H1 (cell line): Measurements from ENCODE around the gene DIP2C. TPM values are rescaled to one million over a fixed set of nuclear protein-coding genes. Genes with fewer than 3 reads are reported as not detected.

Source experiments
- CTCF ChIA-PET: fragments of 300-600 bp; sonication (Branson Sonifier 250); formaldehyde crosslinking; loops from one replicate; lab custom pipeline; 2021; ENCODE audit not compliant: partially characterized antibody; lab: Charles Lee
- POLR2A ChIA-PET: fragments of 300-600 bp; sonication (Branson Sonifier 250); formaldehyde crosslinking; loops from one replicate; lab custom pipeline; 2021; ENCODE audit warnings: inconsistent platforms; ENCODE audit not compliant: partially characterized antibody; lab: Charles Lee
- DNase-seq, 2 experiments: peaks; one replicate each; pipeline versions ENCODE4 v3.0.0 to v3.0.0-alpha.2; 2010 to 2022; ENCODE audit warnings: low spot score in 2 of 2, low read depth in 1 of 2, mixed read lengths in 1 of 2
- FAIRE-seq: peaks from 2 replicates; lab custom pipeline; 2011; peaks lifted over from hg19 to GRCh38; lab: Jason Lieb, UNC
- H2AFZ ChIP-seq: 2 replicates; pipeline ENCODE4 v1.8.1; 2012; ENCODE audit warnings: low read length, inconsistent platforms
- H2AK5ac ChIP-seq: 2 replicates; pipeline ENCODE4 v1.6.1; 2013; ENCODE audit warnings: low read depth, low read length
- H2BK120ac ChIP-seq: replicated peaks from 2 replicates; pipeline ENCODE3; 2013; ENCODE audit warnings: low read depth, low read length, inconsistent platforms
- H2BK12ac ChIP-seq: 2 replicates; pipeline ENCODE4 v1.6.1; 2013; ENCODE audit warnings: low read depth, low read length
- H2BK15ac ChIP-seq: 2 replicates; pipeline ENCODE4 v1.6.1; 2013; ENCODE audit warnings: low read length
- H2BK20ac ChIP-seq: 2 replicates; pipeline ENCODE4 v1.6.1; 2013; ENCODE audit warnings: low read length
- H2BK5ac ChIP-seq: 2 replicates; pipeline ENCODE4 v1.6.1; 2013; ENCODE audit warnings: low read depth, low read length
- H3K14ac ChIP-seq: 2 replicates; pipeline ENCODE4 v1.6.1; 2013; ENCODE audit warnings: inconsistent platforms; ENCODE audit not compliant: insufficient read length
- H3K18ac ChIP-seq: 2 replicates; pipeline ENCODE4 v1.6.1; 2013; ENCODE audit warnings: low read length; ENCODE audit errors: extremely low read depth
- H3K23ac ChIP-seq: 2 replicates; pipeline ENCODE4 v1.6.1; 2013; ENCODE audit warnings: inconsistent platforms; ENCODE audit not compliant: insufficient read length
- H3K23me2 ChIP-seq: 2 replicates; pipeline ENCODE4 v1.6.1; 2013; ENCODE audit warnings: low read depth, low read length
- H3K27ac ChIP-seq: 2 replicates; pipeline ENCODE4 v1.6.1; 2011; ENCODE audit warnings: low read depth, low read length, inconsistent platforms
- H3K27me3 ChIP-seq, 4 experiments: replicated peaks in 1 of 4; 1 replicate in 1 of 4; 2 replicates in 3 of 4; pipeline versions ENCODE4 v1.6.1 to v1.8.1; 2011 to 2013; ENCODE audit warnings: low read length in 3 of 4, mild to moderate bottlenecking in 3 of 4, inconsistent platforms in 2 of 4, mixed read lengths in 2 of 4, moderate library complexity in 1 of 4; ENCODE audit not compliant: control insufficient read depth in 3 of 4, insufficient read depth in 3 of 4; ENCODE audit errors: extremely low read depth in 1 of 4
- H3K36me3 ChIP-seq, 4 experiments: 2 replicates each; pipeline versions ENCODE4 v1.6.1 to v1.8.1; 2011 to 2013; ENCODE audit warnings: mild to moderate bottlenecking in 4 of 4, low read length in 3 of 4, moderate library complexity in 2 of 4, control low read depth in 1 of 4, inconsistent platforms in 1 of 4; ENCODE audit not compliant: insufficient read depth in 4 of 4, control insufficient read depth in 2 of 4
- H3K4ac ChIP-seq: replicated peaks from 2 replicates; pipeline ENCODE3; 2013; ENCODE audit warnings: low read length, low read depth, mixed read lengths, inconsistent platforms; ENCODE audit not compliant: insufficient read length
- H3K4me1 ChIP-seq, 4 experiments: replicated peaks in 1 of 4; 1 replicate in 1 of 4; 2 replicates in 3 of 4; pipeline versions ENCODE4 v1.6.1 to v1.8.1; 2011 to 2013; ENCODE audit warnings: low read length in 3 of 4, inconsistent platforms in 2 of 4, mixed read lengths in 1 of 4; ENCODE audit not compliant: insufficient read depth in 4 of 4, control insufficient read depth in 3 of 4
- H3K4me2 ChIP-seq, 2 experiments: 2 replicates each; pipeline versions ENCODE4 v1.6.1 to v1.8.1; 2011 to 2013; ENCODE audit warnings: low read depth in 2 of 2, low read length in 2 of 2, control low read depth in 1 of 2, inconsistent platforms in 1 of 2, mild to moderate bottlenecking in 1 of 2; ENCODE audit not compliant: insufficient read depth in 1 of 2
- H3K4me3 ChIP-seq, 4 experiments: fragments of 200-600, 300-600 bp in 1 of 4; sonication (generic), shearing (Covaris generic), sonication (Bioruptor Twin) in 1 of 4; 2 replicates each; pipeline versions ENCODE4 v1.5.1 to v1.8.1; 2011 to 2016; ENCODE audit warnings: low read length in 4 of 4, low read depth in 3 of 4, control low read depth in 2 of 4, inconsistent platforms in 2 of 4, mild to moderate bottlenecking in 2 of 4, mixed read lengths in 1 of 4, moderate library complexity in 1 of 4; ENCODE audit not compliant: insufficient read depth in 2 of 4; ENCODE audit errors: extremely low read depth in 1 of 4
- H3K56ac ChIP-seq: replicated peaks from 2 replicates; pipeline ENCODE3; 2013; ENCODE audit warnings: low read depth, mild to moderate bottlenecking, mixed read lengths, low read length, inconsistent platforms; ENCODE audit not compliant: insufficient read length
- H3K79me1 ChIP-seq: 2 replicates; pipeline ENCODE4 v1.6.1; 2013; ENCODE audit warnings: low read depth, low read length, control low read depth
- H3K79me2 ChIP-seq, 2 experiments: 2 replicates each; pipeline versions ENCODE4 v1.6.1 to v1.8.1; 2012 to 2013; ENCODE audit warnings: low read length in 2 of 2, mild to moderate bottlenecking in 2 of 2, inconsistent platforms in 1 of 2; ENCODE audit not compliant: insufficient read depth in 2 of 2, control insufficient read depth in 1 of 2
- H3K9ac ChIP-seq, 4 experiments: replicated peaks in 1 of 4; 1 replicate in 1 of 4; 2 replicates in 3 of 4; pipeline versions ENCODE4 v1.6.1 to v1.8.1; 2011 to 2013; ENCODE audit warnings: low read depth in 3 of 4, low read length in 3 of 4, control low read depth in 2 of 4, mild to moderate bottlenecking in 2 of 4, moderate library complexity in 2 of 4, inconsistent platforms in 1 of 4; ENCODE audit errors: extremely low read depth in 1 of 4
- H3K9me3 ChIP-seq, 2 experiments: 2 replicates each; pipeline versions ENCODE4 v1.6.1 to v1.8.1; 2012 to 2013; ENCODE audit warnings: mild to moderate bottlenecking in 2 of 2, moderate library complexity in 2 of 2, control low read depth in 1 of 2, inconsistent platforms in 1 of 2, low read depth in 1 of 2, low read length in 1 of 2, mixed read lengths in 1 of 2; ENCODE audit not compliant: insufficient read depth in 2 of 2
- H4K20me1 ChIP-seq, 2 experiments: replicated peaks in 1 of 2; 2 replicates each; pipeline versions ENCODE3 to v1.8.1; 2011 to 2013; ENCODE audit warnings: inconsistent platforms in 2 of 2, low read length in 2 of 2, mild to moderate bottlenecking in 1 of 2; ENCODE audit not compliant: insufficient read depth in 2 of 2, control insufficient read depth in 1 of 2
- H4K5ac ChIP-seq: 2 replicates; pipeline ENCODE4 v1.6.1; 2013; ENCODE audit warnings: low read length, low read depth, mixed read lengths, inconsistent platforms; ENCODE audit not compliant: insufficient read length
- H4K8ac ChIP-seq: 2 replicates; pipeline ENCODE4 v1.8.0; 2013; ENCODE audit warnings: mild to moderate bottlenecking, moderate library complexity, low read length, inconsistent platforms; ENCODE audit not compliant: insufficient read depth; ENCODE audit errors: extremely low read depth
- H4K91ac ChIP-seq: replicated peaks from 2 replicates; pipeline ENCODE3; 2013; ENCODE audit warnings: low read length, mixed read lengths, inconsistent platforms; ENCODE audit not compliant: insufficient read length
- BCL11A ChIP-seq, 2 experiments: IDR thresholded peaks; one replicate each; pipeline ENCODE4 v1.6.1; 2011; ENCODE audit warnings: low read depth in 2 of 2, low read length in 2 of 2, mild to moderate bottlenecking in 2 of 2
- CREB1 ChIP-seq: IDR thresholded peaks from 2 replicates; pipeline ENCODE4 v1.6.1; 2012; ENCODE audit warnings: inconsistent platforms
- CTCF ChIP-seq, 3 experiments: IDR thresholded peaks; 1 replicate in 2 of 3; 2 replicates in 1 of 3; pipeline versions ENCODE4 v1.5.1 to v1.6.1; 2011; ENCODE audit warnings: low read length in 3 of 3, mild to moderate bottlenecking in 3 of 3, inconsistent platforms in 2 of 3, low read depth in 1 of 3, moderate library complexity in 1 of 3; ENCODE audit not compliant: insufficient read depth in 1 of 3; ENCODE audit errors: control extremely low read depth in 1 of 3
- EP300 ChIP-seq, 2 experiments: IDR thresholded peaks; 1 replicate in 1 of 2; 2 replicates in 1 of 2; pipeline ENCODE4 v1.6.1; 2011 to 2012; ENCODE audit warnings: low read depth in 2 of 2, low read length in 2 of 2, mild to moderate bottlenecking in 2 of 2, borderline replicate concordance in 1 of 2, inconsistent platforms in 1 of 2, moderate library complexity in 1 of 2
- HDAC6 ChIP-seq: IDR thresholded peaks from one replicate; pipeline ENCODE4 v1.7.1; 2012; ENCODE audit warnings: low read depth, mild to moderate bottlenecking, inconsistent platforms, low read length, moderate library complexity
- JUN ChIP-seq: IDR thresholded peaks from 2 replicates; pipeline ENCODE4 v1.6.1; 2011; ENCODE audit warnings: low read depth, mild to moderate bottlenecking, improper control_type of control experiment, low read length
- MAFK ChIP-seq: IDR thresholded peaks from 2 replicates; pipeline ENCODE4 v1.6.1; 2012; ENCODE audit warnings: low read depth, mild to moderate bottlenecking, improper control_type of control experiment, low read length
- NANOG ChIP-seq: IDR thresholded peaks from 2 replicates; pipeline ENCODE4 v1.6.1; 2011; ENCODE audit warnings: low read length, low read depth, mild to moderate bottlenecking, inconsistent platforms; ENCODE audit not compliant: insufficient read depth, poor library complexity, severe bottlenecking
- RXRA ChIP-seq: IDR thresholded peaks from 2 replicates; pipeline ENCODE4 v1.6.1; 2011; ENCODE audit warnings: low read depth, mild to moderate bottlenecking, low read length, moderate library complexity; ENCODE audit not compliant: insufficient read depth
- TAF7 ChIP-seq: optimal IDR thresholded peaks from 2 replicates; pipeline ENCODE3; 2011; ENCODE audit warnings: low read depth, mild to moderate bottlenecking, inconsistent platforms, low read length, moderate library complexity, borderline replicate concordance
- TBP ChIP-seq: IDR thresholded peaks from 2 replicates; pipeline ENCODE4 v1.6.1; 2011; ENCODE audit warnings: low read depth, low read length, improper control_type of control experiment
- TEAD4 ChIP-seq: IDR thresholded peaks from 2 replicates; pipeline ENCODE4 v1.6.1; 2012; ENCODE audit warnings: low read depth, low read length, inconsistent platforms, mixed read lengths
- WGBS, 2 experiments: shearing (Covaris generic) in 1 of 2; methylation state at CpG; one replicate each; pipeline versions ENCODE4 v1.1.6 to v1.1.7; 2013 to 2015; ENCODE audit warnings: low lambda C conversion rate in 2 of 2, mixed read lengths in 2 of 2, inconsistent platforms in 1 of 2, low coverage in 1 of 2, missing lambda C conversion rate in 1 of 2; ENCODE audit not compliant: insufficient replicate concordance in 2 of 2, insufficient coverage in 1 of 2, insufficient read length in 1 of 2; ENCODE audit errors: extremely low coverage in 1 of 2, missing lambda C conversion rate in 1 of 2; 5-methylcytosine and 5-hydroxymethylcytosine counted together
- polyA plus RNA-seq, 7 experiments: library from polyadenylated mRNA; depleted of rRNA in 3 of 7; stranded (reverse) in 5 of 7; unstranded in 2 of 7; fragments of >200 nt in 5 of 7; fragments of 200-250 nt in 2 of 7; gene quantifications; 1 replicate in 5 of 7; 2 replicates in 1 of 7; 4 replicates in 1 of 7; pipeline versions ENCODE4 v1.2.1 to v1.2.3, GENCODE V29; 2011 to 2013; ENCODE audit warnings: missing spikeins in 2 of 7, mixed read lengths in 2 of 7
- total RNA-seq: library from RNA; stranded (reverse); fragmentation: NEBNext Ultra II Directional; extraction: Animal tissue kit (Norgen Biotek cat#: 25700); gene quantifications from 2 replicates; pipeline ENCODE4 v1.2.1, GENCODE V29; 2021

DIP2C gene
- total and polyA plus RNA-seq, 2 of the 8 experiments (the other 6 are each of a cell fraction or from before 2014, with no cell fraction given): 3.8 to 9.3 TPM

GRCh38 chr10:235915-236314 lies 453.6 kb downstream of the DIP2C start:
- no peak for FAIRE-seq
- H3K4me2 ChIP-seq: no peak overlapping the region
- 90% methylated on average over 3 of the region's 3 CpGs; no CpG with 5 or more reads in 1 of the 2 experiments for WGBS, 2 experiments
- TF ChIP-seq TBP (no peak), EP300 (IDR thresholded peaks at IDR 0.05; ENCODE audit: borderline replicate concordance in 1 of 2, low read depth in 2 of 2, low read length in 2 of 2) (no peak), TEAD4 (no peak), RXRA (no peak), CREB1 (no peak), NANOG (no peak), BCL11A (IDR thresholded peaks at IDR 0.05; ENCODE audit: low read depth in 2 of 2, low read length in 2 of 2) (no peak), HDAC6 (no peak), MAFK (no peak), TAF7 (no peak), JUN (no peak), CTCF (IDR thresholded peaks at IDR 0.05; ENCODE audit: control extremely low read depth in 1 of 3, insufficient read depth in 1 of 3, low read depth in 1 of 3, low read length in 3 of 3) (no peak)

More at GRCh38 chr10:235915-236314, 453.6 kb downstream of the DIP2C start:
- Histone ChIP-seq H3K27ac (no peak overlapping the region), H3K36me3 (no peaks in the 10 kb centered on the region; a peak in 1 of 8 replicates), H4K20me1 (peaks cover 0 to 2% of the 10 kb centered on the region in 2 experiments), H2BK15ac (no peak overlapping the region), H3K23ac (no peak overlapping the region), H4K8ac (no peak overlapping the region), H2BK12ac (no peak overlapping the region), H3K9ac (no peak overlapping the region), H2BK20ac (no peak overlapping the region), H3K4me3 (no peak overlapping the region), H3K79me2 (no peaks in the 10 kb centered on the region), H3K27me3 (no peaks in the 10 kb centered on the region), H2BK120ac (no peak overlapping the region), H2AK5ac (no peak overlapping the region), H3K4me1 (peaks cover 0 to 3% (median 0%) of the 10 kb centered on the region in 4 experiments; a peak in 2 of 7 replicates), H4K5ac (no peak overlapping the region), H3K79me1 (no peaks in the 10 kb centered on the region), H3K4ac (no peak overlapping the region), H4K91ac (no peak overlapping the region), H3K14ac (no peak overlapping the region), H2BK5ac (no peak overlapping the region), H3K9me3 (no peaks in the 10 kb centered on the region), H3K18ac (no peak overlapping the region), H3K56ac (no peak overlapping the region), H3K23me2 (no peaks in the 10 kb centered on the region), H2AFZ (no peak overlapping the region)
- DNase-seq: no peak
- ChIA-PET CTCF (no interaction called here), POLR2A (no interaction called here)
